PC-3 (cell line): ENCODE measurements around the gene ZNF763.
"Not testable (repeated sequence)": the region's sequence is repeated elsewhere in the genome, so short reads cannot be mapped to it uniquely, and the experiment has no call there.

Experiments used
- CTCF ChIP-seq: fragments of 300-600 bp; sonication (generic); conservative IDR thresholded peaks from 2 replicates; pipeline ENCODE4 v1.5.1; 2017; ENCODE audit warnings: antibody characterized with exemption, low read depth, mild to moderate bottlenecking, low read length
- EZH2 ChIP-seq: fragments of 300-600 bp; sonication (generic); IDR thresholded peaks from one replicate; pipeline ENCODE4 v1.6.1; 2017; ENCODE audit warnings: antibody characterized with exemption, mild to moderate bottlenecking, low read length; ENCODE audit not compliant: unreplicated experiment
- EZH2phosphoT487 ChIP-seq: fragments of 300-600 bp; sonication (generic); IDR thresholded peaks from 2 replicates; pipeline ENCODE4 v1.6.1; 2018; ENCODE audit warnings: mild to moderate bottlenecking, antibody characterized with exemption, low read length, borderline replicate concordance

GRCh38 chr19:11935829-11936228, 29.0 kb upstream of the ZNF763 start:
- TF ChIP-seq CTCF, EZH2phosphoT487, EZH2: not testable (repeated sequence)
